GM23248 (cell line): ENCODE data around the gene CCZ1.
"Not testable (repeated sequence)": the region's sequence is repeated elsewhere in the genome, so short reads cannot be mapped to it uniquely, and the experiment has no call there.

Experiments
- EZH2 ChIP-seq: fragments of 200-600 bp; sonication (generic); IDR thresholded peaks from 2 replicates; pipeline ENCODE4 v1.6.1; 2018; ENCODE audit warnings: antibody characterized with exemption, mild to moderate bottlenecking; ENCODE audit not compliant: insufficient read depth, poor library complexity, severe bottlenecking
- EZH2phosphoT487 ChIP-seq: fragments of 200-600 bp; sonication (generic); IDR thresholded peaks from 2 replicates; pipeline ENCODE4 v1.6.1; 2018; ENCODE audit warnings: antibody characterized with exemption, moderate library complexity, mild to moderate bottlenecking, low read depth; ENCODE audit not compliant: insufficient read depth

DNA sequence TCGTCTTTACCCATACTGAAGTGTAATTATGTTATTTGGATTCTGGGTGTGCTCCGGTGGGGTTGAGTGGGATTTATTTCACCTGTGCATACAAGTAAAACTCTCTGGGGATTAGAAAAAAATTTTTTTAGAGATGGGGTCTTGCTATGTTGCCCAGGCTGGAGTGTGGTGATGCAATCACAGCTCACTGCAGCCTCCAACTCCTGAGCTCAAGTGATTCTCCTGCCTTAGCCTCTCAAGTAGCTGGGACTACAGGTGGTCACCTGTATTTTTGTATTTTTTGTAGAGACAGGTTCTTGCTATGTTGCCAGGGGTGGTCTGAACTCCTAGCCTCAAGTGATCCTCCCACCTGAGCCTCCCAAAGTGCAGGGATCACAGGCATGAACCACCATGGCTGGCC lies 8.3 kb upstream of the CCZ1 start:
- TF ChIP-seq EZH2, EZH2phosphoT487: not testable (repeated sequence)
